Stimulated activated CD4-positive, alpha-beta T cell treated with anti-CD3 and anti-CD28 coated beads, Interleukin-4, amount 100 ng/mL, for 1 hour (primary cell): ENCODE data around the gene STAT3.
"Not testable (repeated sequence)": the region's sequence is repeated elsewhere in the genome, so short reads cannot be mapped to it uniquely, and the experiment has no call there.

Experiments used
- DNase-seq: peaks from one replicate; pipeline ENCODE4 v3.0.0-alpha.2; 2020

The STAT3 gene

GRCh38 chr17:42408061-42408460 is 19.8 kb upstream of the STAT3 start:
- no peak for DNase-seq

- DNase-seq, result peak; percentile 58
These were observed 19.1 kb upstream of the STAT3 start for GRCh38 chr17:42407289-42407836.

- no peak for DNase-seq
These were observed 18.5 kb upstream of the STAT3 start for GRCh38 chr17:42406615-42407288.

- peak; percentile 85 for DNase-seq
These were observed 17.8 kb upstream of the STAT3 start for GRCh38 chr17:42405963-42406495.

GRCh38 chr17:42405076-42405475 is 16.8 kb upstream of the STAT3 start:
- no peak for DNase-seq

- DNase-seq, result no peak
These were observed 16.2 kb upstream of the STAT3 start for GRCh38 chr17:42404326-42405055.

GRCh38 chr17:42403150-42403549 is 14.9 kb upstream of the STAT3 start:
- DNase-seq, result peak; percentile 52

- DNase-seq, result no peak
These were observed 13.9 kb upstream of the STAT3 start for GRCh38 chr17:42402117-42402516.

- DNase-seq, result not testable (repeated sequence)
These were observed 12.7 kb upstream of the STAT3 start for GRCh38 chr17:42400844-42401375.

- DNase-seq, result no peak
These were observed 12.0 kb upstream of the STAT3 start for GRCh38 chr17:42399948-42400843.

GRCh38 chr17:42399121-42399520 is 10.9 kb upstream of the STAT3 start:
- no peak for DNase-seq

- not testable (repeated sequence) for DNase-seq
These were observed 7.4 kb upstream of the STAT3 start for GRCh38 chr17:42395601-42396000.

GRCh38 chr17:42394838-42395237 is 6.6 kb upstream of the STAT3 start:
- DNase-seq, result no peak

GRCh38 chr17:42392692-42393415 is 4.6 kb upstream of the STAT3 start:
- DNase-seq, result no peak

GRCh38 chr17:42391439-42391838 is 3.2 kb upstream of the STAT3 start:
- not testable (repeated sequence) for DNase-seq

- DNase-seq, result no peak
These were observed 1.7 kb upstream of the STAT3 start for GRCh38 chr17:42389899-42390298.

- DNase-seq, result peak; percentile 73
These were observed 834 bp upstream of the STAT3 start for GRCh38 chr17:42389135-42389417.

- peak; percentile 31 for DNase-seq
These were observed 421 bp downstream of the STAT3 start for GRCh38 chr17:42387661-42388380.

- no peak for DNase-seq
These were observed 1.2 kb downstream of the STAT3 start for GRCh38 chr17:42386777-42387657.

GRCh38 chr17:42381898-42382297 is 6.3 kb downstream of the STAT3 start:
- no peak for DNase-seq
